Endothelial cell of umbilical vein (primary cell): ENCODE results near the gene RSPO1.

Experiments used
- CTCF ChIP-seq, 2 donors: IDR thresholded peaks; 1 replicate in 1 of 2; 2 replicates in 1 of 2; pipeline ENCODE4 v1.5.1; 2011; ENCODE audit warnings: low read length in 2 of 2, mild to moderate bottlenecking in 2 of 2, moderate library complexity in 2 of 2, control low read depth in 1 of 2, inconsistent platforms in 1 of 2, low read depth in 1 of 2; ENCODE audit not compliant: insufficient read depth in 1 of 2; ENCODE audit errors: extremely low read depth in 1 of 2
- EZH2 ChIP-seq: IDR thresholded peaks from 2 replicates; pipeline ENCODE4 v1.6.1; 2012; ENCODE audit warnings: borderline replicate concordance, low read depth, mild to moderate bottlenecking, moderate library complexity, low read length, inconsistent platforms; ENCODE audit not compliant: severe bottlenecking
- POLR2A ChIP-seq: IDR thresholded peaks from 2 replicates; pipeline ENCODE4 v1.6.1; 2012; ENCODE audit warnings: low read depth, mild to moderate bottlenecking, control low read depth, low read length

- TF ChIP-seq CTCF (IDR thresholded peaks at IDR 0.05; ENCODE audit: extremely low read depth in 1 of 2, insufficient read depth in 1 of 2, low read depth in 1 of 2, low read length in 2 of 2): no peak
- TF ChIP-seq EZH2: no peak
- TF ChIP-seq POLR2A: no peak
These were observed 1.7 kb upstream of the RSPO1 start for GRCh38 chr1:37636435-37636834.
